OCI-LY7 (cell line): ENCODE data around the gene GAST. TPM values are rescaled to one million over a fixed set of nuclear protein-coding genes. Genes with fewer than 3 reads are reported as not detected.

Experiments
- BruUV-seq: library from RNA; stranded (reverse); fragments of 400-500 nt; replicated peaks from 2 replicates; lab custom pipeline; 2021; lab: Mats Ljungman, UMichigan
- CTCF ChIA-PET: fragments of 300-600 bp; sonication (Branson Sonifier 250); formaldehyde crosslinking; loops from one replicate; lab custom pipeline; 2022; ENCODE audit warnings: antibody characterized with exemption; ENCODE audit not compliant: unreplicated experiment; lab: Charles Lee
- POLR2A ChIA-PET: fragments of 300-600 bp; sonication (Branson Sonifier 250); formaldehyde crosslinking; loops from one replicate; lab custom pipeline; 2022; ENCODE audit warnings: antibody characterized with exemption; lab: Charles Lee
- DNase-seq: peaks from one replicate; pipeline ENCODE4 v3.0.0-alpha.2; 2015; ENCODE audit warnings: low spot score
- H2AFZ ChIP-seq: fragments of 200-600 bp; sonication (generic), shearing (Covaris generic); 2 replicates; pipeline ENCODE4 v1.6.1; 2014; ENCODE audit warnings: mild to moderate bottlenecking, antibody characterized with exemption, low read length, moderate library complexity
- H3K27ac ChIP-seq: fragments of 200-600 bp; sonication (generic); 2 replicates; pipeline ENCODE4 v1.5.1; 2014; ENCODE audit warnings: mixed run types, low read depth, mild to moderate bottlenecking, moderate library complexity, low read length, inconsistent platforms; ENCODE audit not compliant: poor library complexity, severe bottlenecking
- H3K36me3 ChIP-seq: fragments of 200-600 bp; sonication (generic); 2 replicates; pipeline ENCODE4 v1.6.1; 2014; ENCODE audit warnings: mild to moderate bottlenecking, antibody characterized with exemption, low read length, moderate library complexity, mixed read lengths; ENCODE audit not compliant: insufficient read depth
- H3K4me1 ChIP-seq: fragments of 200-600 bp; sonication (generic); 2 replicates; pipeline ENCODE4 v1.5.1; 2014; ENCODE audit warnings: mild to moderate bottlenecking, low read length; ENCODE audit not compliant: insufficient read depth, poor library complexity, severe bottlenecking
- H3K4me2 ChIP-seq: fragments of 200-600 bp; sonication (generic); 2 replicates; pipeline ENCODE4 v1.6.1; 2014; ENCODE audit warnings: mild to moderate bottlenecking, low read length
- H3K4me3 ChIP-seq: fragments of 200-600 bp; sonication (generic); 2 replicates; pipeline ENCODE4 v1.5.1; 2014; ENCODE audit warnings: mild to moderate bottlenecking, low read depth, low read length; ENCODE audit not compliant: poor library complexity, severe bottlenecking
- H3K79me2 ChIP-seq: fragments of 200-600 bp; sonication (generic); 2 replicates; pipeline ENCODE4 v1.6.1; 2016; ENCODE audit warnings: low read depth, mild to moderate bottlenecking, low read length, moderate library complexity, mixed read lengths; ENCODE audit not compliant: insufficient read depth
- H3K9me2 ChIP-seq: fragments of 200-600 bp; sonication (generic); 2 replicates; pipeline ENCODE4 v1.6.1; 2016; ENCODE audit warnings: mild to moderate bottlenecking, low read length, mixed read lengths; ENCODE audit not compliant: insufficient read depth
- H3K9me3 ChIP-seq: fragments of 200-600 bp; sonication (generic); 2 replicates; pipeline ENCODE4 v1.6.1; 2014; ENCODE audit warnings: mild to moderate bottlenecking, mixed run types, low read length, mixed read lengths
- H4K20me1 ChIP-seq: fragments of 200-600 bp; sonication (generic); 2 replicates; pipeline ENCODE4 v1.6.1; 2014; ENCODE audit warnings: mild to moderate bottlenecking, antibody characterized with exemption, low read length, moderate library complexity, mixed read lengths; ENCODE audit not compliant: insufficient read depth
- EZH2phosphoT487 ChIP-seq: fragments of 200-600 bp; sonication (generic); IDR thresholded peaks from 2 replicates; pipeline ENCODE4 v1.6.1; 2018; ENCODE audit warnings: low read depth, borderline replicate concordance, mild to moderate bottlenecking, mixed run types, antibody characterized with exemption, low read length, moderate library complexity, mixed read lengths
- intact Hi-C: fragments of 100-400 bp; cut with micrococcal nuclease; formaldehyde crosslinking; loops from one replicate; pipeline ENCODE4 v1.10.0; 2022; ENCODE audit not compliant: unreplicated experiment
- total RNA-seq, 2 experiments: library from RNA; depleted of rRNA in 1 of 2; stranded (reverse); fragments of >200 nt in 1 of 2; shearing (Covaris generic) in 1 of 2; gene quantifications; 2 replicates each; pipeline ENCODE4 v1.2.3, GENCODE V29; 2014 to 2022
- TF ChIP-seq, protein P1 (sequence below): fragments of 200-600 bp; sonication (generic); conservative IDR thresholded peaks from 2 replicates; pipeline ENCODE4 v1.5.1; 2014; ENCODE audit warnings: mild to moderate bottlenecking, antibody characterized with exemption, low read length, moderate library complexity, mixed read lengths

GAST gene
- total RNA-seq, 2 experiments from 2014 or later = not detected

DNA sequence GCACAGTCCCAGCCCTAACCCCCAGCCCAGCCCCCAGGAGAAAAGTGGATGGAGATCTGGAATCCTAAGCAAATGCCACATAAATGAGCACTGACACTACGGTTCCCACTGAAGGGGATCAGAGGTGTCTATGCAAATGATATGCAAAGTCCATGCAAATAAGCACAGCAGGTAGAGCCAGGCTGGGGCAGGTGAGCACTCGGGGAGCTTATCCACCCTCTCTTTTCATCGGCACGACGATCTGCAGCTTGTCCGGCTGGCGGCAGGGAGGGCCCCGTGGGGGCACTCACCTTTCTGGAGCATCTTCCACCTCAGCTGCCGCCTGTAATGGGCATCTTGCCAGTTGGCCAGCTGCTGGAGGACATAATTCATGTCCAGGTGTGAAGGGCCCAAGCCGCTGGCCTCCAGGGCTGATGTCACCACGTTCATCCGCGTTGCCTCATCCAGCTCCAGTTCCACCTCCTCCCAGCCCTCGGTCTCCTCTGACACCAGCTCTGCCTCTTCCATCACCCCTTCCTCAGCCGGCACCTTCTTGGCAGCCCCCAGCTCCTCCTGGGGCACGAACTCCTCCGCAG lies 12.4 kb downstream of the GAST start:
- Histone ChIP-seq H2AFZ (no peak overlapping the region), H3K4me3 (no peak overlapping the region), H3K4me1 (no peaks in the 10 kb centered on the region), H3K79me2 (no peaks in the 10 kb centered on the region), H3K9me3 (no peaks in the 10 kb centered on the region), H3K36me3 (no peaks in the 10 kb centered on the region), H3K9me2 (no peaks in the 10 kb centered on the region), H3K4me2 (no peak overlapping the region), H4K20me1 (no peaks in the 10 kb centered on the region), H3K27ac (no peak overlapping the region)
- ChIA-PET CTCF (interaction anchor here (0.6 kb wide), 1 partner anchor 76 kb away, joined by 10 read pairs; no protein-coding TSS in a partner anchor), POLR2A (interaction anchor here (0.8 kb wide), 1 partner anchor 127 kb away, joined by 4 read pairs; no protein-coding TSS in a partner anchor)
- DNase-seq = no peak
- TF ChIP-seq, protein P1, sequence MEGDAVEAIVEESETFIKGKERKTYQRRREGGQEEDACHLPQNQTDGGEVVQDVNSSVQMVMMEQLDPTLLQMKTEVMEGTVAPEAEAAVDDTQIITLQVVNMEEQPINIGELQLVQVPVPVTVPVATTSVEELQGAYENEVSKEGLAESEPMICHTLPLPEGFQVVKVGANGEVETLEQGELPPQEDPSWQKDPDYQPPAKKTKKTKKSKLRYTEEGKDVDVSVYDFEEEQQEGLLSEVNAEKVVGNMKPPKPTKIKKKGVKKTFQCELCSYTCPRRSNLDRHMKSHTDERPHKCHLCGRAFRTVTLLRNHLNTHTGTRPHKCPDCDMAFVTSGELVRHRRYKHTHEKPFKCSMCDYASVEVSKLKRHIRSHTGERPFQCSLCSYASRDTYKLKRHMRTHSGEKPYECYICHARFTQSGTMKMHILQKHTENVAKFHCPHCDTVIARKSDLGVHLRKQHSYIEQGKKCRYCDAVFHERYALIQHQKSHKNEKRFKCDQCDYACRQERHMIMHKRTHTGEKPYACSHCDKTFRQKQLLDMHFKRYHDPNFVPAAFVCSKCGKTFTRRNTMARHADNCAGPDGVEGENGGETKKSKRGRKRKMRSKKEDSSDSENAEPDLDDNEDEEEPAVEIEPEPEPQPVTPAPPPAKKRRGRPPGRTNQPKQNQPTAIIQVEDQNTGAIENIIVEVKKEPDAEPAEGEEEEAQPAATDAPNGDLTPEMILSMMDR = no peak
- TF ChIP-seq EZH2phosphoT487 = no peak
- BruUV-seq = no TSS peak
- intact Hi-C loops = no loop called here

DNA sequence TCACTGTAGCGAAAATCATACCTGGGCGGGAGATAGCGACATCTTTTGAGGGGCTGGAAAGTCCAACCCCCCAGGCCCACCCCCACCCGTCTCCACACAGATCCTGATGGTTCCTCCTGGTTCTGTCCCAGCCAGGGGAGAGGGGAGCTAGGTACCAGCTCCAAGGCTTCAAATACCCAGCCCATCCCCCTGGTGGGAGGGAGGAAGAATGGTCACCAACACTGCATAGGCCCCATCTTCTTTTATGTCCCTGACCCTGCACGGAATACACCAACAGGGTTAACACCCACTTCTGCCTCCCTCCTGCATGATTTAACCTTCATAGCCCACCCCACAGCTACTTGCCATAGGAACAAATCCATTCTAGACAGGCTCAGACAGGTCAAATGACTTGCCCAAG lies 13.0 kb downstream of the GAST start:
- H3K27ac ChIP-seq = no peak overlapping the region
- no peaks in the 10 kb centered on the region for H3K4me1 ChIP-seq
- H3K4me2 ChIP-seq = no peak overlapping the region
- intact Hi-C loops = no loop called here
- no peaks in the 10 kb centered on the region for H4K20me1 ChIP-seq
- ChIA-PET POLR2A (no interaction called here), CTCF (interaction anchor here (0.6 kb wide), 2 partner anchors 75 to 1149 kb away, joined by 9 to 10 read pairs; no protein-coding TSS in a partner anchor)
- no peak overlapping the region for H3K4me3 ChIP-seq
- no TSS peak for BruUV-seq
- H3K79me2 ChIP-seq = no peaks in the 10 kb centered on the region
- no peaks in the 10 kb centered on the region for H3K36me3 ChIP-seq
- H3K9me3 ChIP-seq = no peaks in the 10 kb centered on the region
- H2AFZ ChIP-seq = no peak overlapping the region
- DNase-seq = no peak
- TF ChIP-seq EZH2phosphoT487 = no peak
- TF ChIP-seq, protein P1 = no peak
- no peaks in the 10 kb centered on the region for H3K9me2 ChIP-seq

DNA sequence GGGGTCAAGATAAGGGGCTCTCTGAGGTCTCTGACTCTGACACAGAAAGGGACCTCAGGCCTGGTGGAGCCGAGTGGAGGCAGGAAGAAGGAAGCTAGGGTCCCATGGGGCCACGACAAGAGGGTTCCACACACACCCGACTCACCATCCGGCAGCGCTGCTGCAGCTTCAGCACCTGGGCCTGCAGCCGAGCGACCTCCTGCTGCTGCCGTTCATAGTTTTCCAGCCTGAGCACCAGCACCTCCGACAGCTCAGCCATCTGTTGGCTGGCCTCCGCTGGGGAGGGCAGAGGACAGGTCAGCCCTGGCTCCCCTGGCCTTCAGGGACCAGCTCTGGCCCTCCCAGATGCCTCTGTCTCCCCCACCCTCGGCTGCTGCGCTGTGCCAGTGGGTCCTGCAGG lies 15.9 kb downstream of the GAST start:
- Histone ChIP-seq H3K9me2 (no peaks in the 10 kb centered on the region), H4K20me1 (no peaks in the 10 kb centered on the region), H3K27ac (no peak overlapping the region), H3K4me1 (peaks cover 7% of the 10 kb centered on the region), H3K9me3 (no peaks in the 10 kb centered on the region), H3K79me2 (no peaks in the 10 kb centered on the region), H3K4me3 (no peak overlapping the region), H3K4me2 (no peak overlapping the region), H3K36me3 (no peaks in the 10 kb centered on the region), H2AFZ (no peak overlapping the region)
- POLR2A ChIA-PET = interaction anchor here (0.7 kb wide), 1 partner anchor 87 kb away, joined by 3 read pairs; no protein-coding TSS in a partner anchor
- peak; percentile 40 for DNase-seq
- intact Hi-C loops = no loop called here
- no TSS peak for BruUV-seq
- CTCF ChIA-PET = no interaction called here
- no peak for TF ChIP-seq EZH2phosphoT487
- TF ChIP-seq, protein P1 = no peak
